Skeletal muscle cell (primary cell): ENCODE results near the gene NUP98.
"Not testable (repeated sequence)": the region's sequence is repeated elsewhere in the genome, so short reads cannot be mapped to it uniquely, and the experiment has no call there.

Experiments
- DNase-seq: peaks from one replicate; pipeline ENCODE4 v3.0.0-alpha.2; 2010; ENCODE audit warnings: low read depth
- H3K4me3 ChIP-seq: 2 replicates; pipeline ENCODE4 v1.5.1; 2011; ENCODE audit warnings: low read depth, mild to moderate bottlenecking, control low read depth, low read length, moderate library complexity

NUP98 gene

DNA sequence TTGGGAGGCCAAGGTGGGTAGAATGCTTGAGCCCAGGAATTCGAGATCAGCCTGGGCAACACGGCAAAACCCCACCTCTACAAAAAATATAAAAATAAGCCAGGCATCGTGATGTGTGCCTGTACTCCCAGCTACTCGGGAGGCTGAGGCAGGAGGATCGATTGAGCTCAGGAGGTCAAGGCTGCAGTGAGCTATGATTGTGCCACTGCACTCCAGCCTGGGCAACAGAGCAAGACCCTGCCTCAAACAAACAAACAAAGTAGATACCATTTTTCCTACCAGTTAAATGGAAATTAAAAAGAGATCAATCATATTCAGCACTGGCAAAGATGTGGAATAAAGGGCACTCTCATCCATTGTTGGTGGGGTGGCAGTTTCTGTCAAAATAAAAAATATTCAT, 140.0 kb downstream of the NUP98 start:
- H3K4me3 ChIP-seq: not testable (repeated sequence)

DNA sequence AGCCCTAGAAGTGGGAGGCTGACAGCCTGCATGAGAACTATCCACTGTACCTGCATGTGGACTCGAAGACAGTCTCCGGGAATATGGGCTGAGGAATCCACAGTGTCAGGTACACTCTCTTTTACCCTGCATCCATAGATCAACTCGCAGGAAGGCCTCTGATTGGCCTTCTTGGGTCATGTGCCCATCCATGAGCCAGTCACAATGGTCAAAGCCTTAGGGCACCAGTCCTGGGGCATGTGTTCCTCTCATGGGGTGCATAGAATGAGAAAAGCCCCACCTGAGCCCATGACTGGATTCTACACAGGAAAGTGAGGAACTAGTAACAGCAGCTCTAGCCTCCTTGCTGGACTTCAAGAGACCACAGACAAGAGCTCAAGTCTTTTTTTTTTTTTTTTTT, 141.8 kb downstream of the NUP98 start:
- H3K4me3 ChIP-seq: no peak overlapping the region
- no peak for DNase-seq

More for the DNA sequence above, 140.0 kb downstream of the NUP98 start:
- not testable (repeated sequence) for DNase-seq

DNA sequence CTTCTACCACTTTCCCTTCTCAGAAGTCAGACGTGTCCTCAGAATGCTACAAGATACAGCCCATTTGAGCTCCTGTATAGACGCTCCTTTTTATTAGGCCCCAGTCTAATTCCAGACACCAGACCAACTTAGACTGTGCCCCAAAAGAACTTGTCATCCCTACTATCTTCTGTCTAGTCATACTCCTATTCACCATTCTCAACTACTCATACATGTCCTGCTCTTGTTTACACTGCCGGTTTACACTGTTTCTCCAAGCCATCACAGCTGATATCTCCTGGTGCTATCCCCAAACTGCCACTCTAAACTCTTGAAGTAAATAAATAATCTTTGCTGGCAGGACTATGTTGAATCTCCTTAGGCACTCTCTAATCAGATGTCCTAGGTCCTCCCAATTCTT, 144.8 kb downstream of the NUP98 start:
- H3K4me3 ChIP-seq, DNase-seq: not testable (repeated sequence)

DNA sequence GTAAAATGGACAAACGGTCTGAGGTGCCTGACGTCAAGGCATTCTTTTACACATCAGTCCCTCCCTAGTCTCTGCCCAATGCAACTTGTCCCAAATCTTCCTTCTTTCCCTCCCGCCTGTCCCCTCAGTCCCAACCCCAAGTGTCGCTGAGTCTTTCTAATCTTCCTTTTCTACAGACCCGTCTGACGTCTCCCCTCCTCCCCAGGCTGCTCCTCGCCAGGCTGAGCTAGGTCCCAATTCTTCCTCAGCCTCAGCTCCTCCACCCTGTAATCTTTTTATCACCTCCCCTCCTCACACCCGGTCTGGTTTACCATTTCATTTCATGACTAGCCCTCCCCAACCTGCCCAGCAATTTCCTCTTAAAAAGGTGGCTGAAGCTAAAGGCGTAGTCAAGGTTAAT, 148.0 kb downstream of the NUP98 start:
- H3K4me3 ChIP-seq: not testable (repeated sequence)

DNA sequence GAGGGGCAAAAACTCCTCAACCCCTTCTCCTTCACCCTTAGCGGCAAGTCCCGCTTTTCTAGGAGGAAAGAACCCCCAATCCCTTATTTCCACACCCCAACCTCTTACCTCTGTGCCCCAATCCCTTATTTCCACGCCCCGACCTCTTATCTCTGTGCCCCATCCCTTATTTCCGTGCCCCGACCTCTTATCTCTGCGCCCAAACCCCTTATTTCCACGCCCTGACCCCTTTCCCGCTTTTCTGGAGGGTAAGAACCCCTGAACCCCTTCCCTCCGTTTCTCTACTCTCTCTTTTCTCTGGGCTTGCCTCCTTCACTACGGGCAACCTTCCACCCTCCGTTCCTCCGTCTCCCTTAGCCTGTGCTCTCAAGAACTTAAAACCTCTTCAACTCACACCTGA, 148.5 kb downstream of the NUP98 start:
- not testable (repeated sequence) for DNase-seq, H3K4me3 ChIP-seq

More for the DNA sequence above, 148.0 kb downstream of the NUP98 start:
- DNase-seq: not testable (repeated sequence)

DNA sequence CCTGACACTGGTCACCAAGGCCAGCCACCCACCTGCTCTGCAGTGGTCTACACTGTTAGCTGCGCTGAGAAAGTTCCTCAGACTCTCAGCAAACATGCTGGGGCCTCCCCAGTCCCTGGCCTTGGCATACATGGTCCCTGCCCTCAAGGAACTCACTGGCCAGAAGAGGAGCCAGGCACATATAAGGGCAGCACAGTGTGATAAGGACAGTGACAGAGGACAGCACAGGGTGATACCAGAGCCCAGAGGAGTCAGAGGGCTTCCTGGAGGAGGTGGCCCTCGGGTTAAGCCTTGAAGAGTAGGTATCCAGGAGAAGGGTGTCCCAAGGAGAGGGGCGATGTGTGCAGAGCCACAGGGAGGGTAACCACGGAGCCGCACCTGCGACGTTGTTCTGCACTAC, 151.8 kb downstream of the NUP98 start:
- H3K4me3 ChIP-seq: no peak overlapping the region
- DNase-seq: no peak

DNA sequence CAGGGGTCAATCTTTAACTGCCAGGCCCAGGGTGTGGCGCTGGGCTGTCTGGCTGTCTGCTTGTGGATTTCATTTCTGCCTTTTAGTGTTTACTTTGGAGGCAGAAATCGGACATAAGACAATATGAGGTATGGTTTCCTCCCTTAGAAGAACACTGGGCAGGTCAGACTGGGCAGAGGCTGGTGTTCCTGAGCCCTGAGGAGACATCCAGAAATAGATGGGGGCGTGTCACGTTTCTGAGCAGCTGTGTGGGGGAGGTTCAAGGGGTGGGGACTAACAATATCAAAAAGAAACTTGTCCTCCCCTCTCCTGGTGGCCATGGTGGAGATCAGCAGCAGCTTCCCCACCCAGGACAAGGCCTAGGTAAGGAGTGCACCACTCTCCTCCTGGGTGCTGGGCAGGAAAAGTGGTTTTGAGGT, 152.5 kb downstream of the NUP98 start, which contains the start of gene ART1:
ART1 (plus strand) TSS at position 312 of the 419 bp plus-strand sequence. CDS start 14,086 bp downstream, outside the sequence.
- no peak within 1 kb of the TSS for H3K4me3 ChIP-seq
- no peak for DNase-seq

DNA sequence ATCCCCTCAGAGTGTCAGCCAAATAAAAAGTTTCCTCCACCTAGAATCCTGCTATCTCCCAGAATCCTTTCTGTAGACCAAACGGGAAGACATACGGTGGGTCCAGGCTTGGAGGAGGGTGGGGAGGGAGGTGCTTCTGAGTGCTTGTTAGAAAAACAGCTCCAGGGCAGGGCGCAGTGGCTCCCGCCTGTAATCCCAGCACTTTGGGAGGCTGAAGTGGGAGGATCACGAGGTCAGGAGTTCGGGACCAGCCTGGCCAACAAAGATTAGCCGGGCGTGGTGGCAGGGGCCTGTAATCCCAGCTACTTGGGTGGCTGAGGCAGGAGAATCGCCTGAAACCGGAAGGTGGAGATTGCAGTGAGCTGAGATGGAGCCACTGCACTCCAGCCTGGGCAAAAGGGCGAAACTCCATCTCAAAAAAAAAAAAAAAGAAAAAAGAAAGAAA, 154.2 kb downstream of the NUP98 start:
- DNase-seq, H3K4me3 ChIP-seq: not testable (repeated sequence)

DNA sequence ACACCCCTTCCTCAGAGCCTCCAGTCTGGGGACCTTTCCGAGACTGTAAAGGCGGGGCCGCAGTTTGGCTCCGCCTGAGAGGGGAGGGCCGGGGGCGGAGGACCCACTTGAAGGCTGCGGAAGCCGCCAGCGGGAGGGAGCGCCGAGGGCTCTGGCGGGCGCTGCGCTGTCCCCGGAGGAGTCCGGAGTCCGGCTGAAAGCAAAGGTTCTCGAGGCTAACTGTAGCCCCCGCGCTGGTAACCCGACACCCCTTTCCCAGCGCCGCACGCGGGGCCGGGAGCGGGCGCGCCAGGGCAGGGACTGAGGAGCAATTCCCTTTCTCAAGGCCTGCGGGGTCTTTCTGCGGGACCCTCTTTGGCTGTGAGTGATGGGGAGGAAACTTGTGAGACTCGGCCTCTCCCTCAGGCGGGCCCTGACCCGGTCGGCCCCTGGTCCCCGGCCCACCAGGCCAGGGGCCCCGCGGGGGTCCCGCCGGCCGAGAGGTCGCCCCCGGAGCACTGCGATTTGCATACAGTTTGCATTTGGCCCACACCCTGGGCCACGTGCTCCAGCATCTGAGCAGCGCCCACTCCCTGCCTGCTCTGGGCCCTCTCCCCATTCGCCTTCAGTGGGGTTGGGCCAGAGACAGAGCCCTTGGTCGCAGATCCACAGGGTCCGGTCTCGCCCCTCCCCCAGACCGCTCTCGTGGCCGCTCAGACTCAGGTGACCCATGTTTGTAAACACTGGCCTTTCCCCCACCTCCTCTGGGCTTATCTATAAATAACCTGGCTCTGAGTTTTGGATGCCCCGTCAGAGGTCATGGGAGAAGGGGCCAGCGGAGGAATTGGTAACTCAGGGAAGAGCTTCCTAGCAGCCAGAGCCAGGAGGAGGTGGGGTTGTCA, 155.0 kb downstream of the NUP98 start:
- peak overlapping the region; percentile 56 for H3K4me3 ChIP-seq
- peak; percentile 43 for DNase-seq

DNA sequence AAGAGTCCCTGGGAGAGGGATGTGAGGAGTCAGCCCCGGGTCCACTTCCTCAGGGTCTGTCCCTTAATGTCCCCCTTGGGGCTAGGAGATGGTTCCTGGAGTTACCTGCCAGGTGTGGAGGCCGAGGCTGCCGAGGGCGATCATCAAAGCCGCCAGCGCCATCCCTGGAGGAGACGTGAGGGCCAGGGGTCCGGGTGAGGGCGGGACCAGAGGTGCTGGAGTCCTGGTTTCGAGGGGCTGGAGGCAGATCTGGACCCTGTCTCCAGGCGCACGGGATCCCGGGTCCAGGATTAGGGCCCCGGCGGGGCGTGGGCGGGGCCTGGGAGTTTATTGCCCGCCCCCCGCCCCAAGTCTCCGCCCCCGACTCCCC, 155.7 kb downstream of the NUP98 start, which contains the start of gene ART5:
ART5 (minus strand) TSS at position 292 of the 370 bp plus-strand sequence; CDS start at position 162, 130 bp downstream.
- H3K4me3 ChIP-seq: peak within 1 kb of the TSS; percentile 56
- DNase-seq: no peak

DNA sequence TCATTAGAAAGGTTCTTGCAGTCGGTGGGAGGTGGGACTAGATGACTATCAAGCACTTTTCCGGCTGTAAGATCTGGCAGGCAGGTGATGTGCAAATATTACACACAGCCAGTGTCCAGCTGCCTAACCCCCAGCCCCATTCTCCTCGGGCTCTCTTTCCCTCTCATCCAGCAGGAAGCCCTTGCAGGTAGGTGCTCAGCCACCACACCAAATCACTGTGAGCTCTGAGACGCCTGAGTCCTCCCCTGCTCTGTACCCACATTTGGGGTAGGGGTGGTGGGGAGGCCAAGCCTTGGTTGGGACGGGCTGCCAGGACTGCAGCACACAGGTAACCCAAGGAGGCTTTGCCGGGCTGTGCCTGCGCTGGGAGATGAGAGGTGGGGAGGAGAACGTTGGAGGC, 156.2 kb downstream of the NUP98 start:
- DNase-seq: no peak
- H3K4me3 ChIP-seq: peak overlapping the region; percentile 56

DNA sequence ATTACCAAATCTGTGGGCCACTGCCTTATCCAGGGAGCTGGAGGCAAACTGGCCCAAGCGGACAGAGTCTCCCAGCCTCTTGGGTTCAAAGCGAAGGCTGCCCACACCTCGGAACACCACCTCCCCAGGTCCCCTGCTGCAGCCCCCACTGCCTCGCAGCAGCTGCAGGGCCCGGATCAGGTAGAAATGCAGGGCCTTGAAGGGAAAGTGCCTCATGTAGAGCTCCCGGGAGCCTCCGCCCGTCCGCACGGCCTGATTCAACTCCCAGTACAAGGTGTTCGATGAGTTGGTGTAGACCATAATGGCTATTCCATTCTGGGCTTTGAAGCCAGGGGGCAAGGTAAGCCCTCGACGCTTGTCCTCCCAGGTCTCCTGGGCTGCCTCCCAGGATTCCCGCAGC, 157.5 kb downstream of the NUP98 start:
- DNase-seq: no peak
- H3K4me3 ChIP-seq: no peak overlapping the region

DNA sequence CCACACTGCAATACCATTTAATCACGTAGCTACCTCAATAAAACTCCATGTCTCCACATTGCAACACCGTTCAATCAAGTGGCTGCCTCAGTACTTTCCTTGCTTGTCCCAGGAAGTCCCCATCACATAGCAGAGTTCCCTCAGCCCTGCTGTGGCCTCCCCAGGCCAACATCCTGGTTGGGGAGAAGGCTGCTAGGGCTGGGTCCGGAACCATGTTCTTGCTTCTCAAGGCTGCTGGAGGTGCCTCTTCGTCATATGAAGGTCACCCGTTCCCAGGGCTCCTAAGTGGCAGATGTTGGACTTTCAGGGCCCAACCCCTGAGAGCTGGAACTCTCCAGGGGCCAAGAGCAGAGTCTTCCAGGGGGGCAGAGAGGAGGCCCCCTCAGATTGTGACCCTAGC, 158.8 kb downstream of the NUP98 start:
- H3K4me3 ChIP-seq: no peak overlapping the region
- no peak for DNase-seq

DNA sequence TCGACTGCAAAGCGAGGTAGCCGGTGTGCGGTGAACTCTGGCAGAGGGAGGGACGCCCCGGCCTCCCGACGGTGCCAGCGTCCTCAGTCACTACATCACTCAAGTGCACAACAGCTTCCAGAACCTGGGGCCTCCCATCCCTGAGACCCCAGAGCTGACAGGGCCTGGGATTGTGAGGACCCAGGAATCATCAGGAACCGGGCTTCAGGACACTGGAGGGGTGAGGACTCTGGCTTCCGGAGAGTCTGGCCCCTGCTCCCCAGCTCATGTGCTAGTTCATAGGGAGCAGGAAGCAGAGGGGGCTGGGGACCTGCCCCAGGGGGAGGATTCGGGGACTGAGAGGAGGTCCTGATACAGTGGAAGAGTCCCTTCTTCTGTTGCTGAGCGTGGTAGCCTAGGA, 160.2 kb downstream of the NUP98 start:
- no peak for DNase-seq
- no peak overlapping the region for H3K4me3 ChIP-seq

DNA sequence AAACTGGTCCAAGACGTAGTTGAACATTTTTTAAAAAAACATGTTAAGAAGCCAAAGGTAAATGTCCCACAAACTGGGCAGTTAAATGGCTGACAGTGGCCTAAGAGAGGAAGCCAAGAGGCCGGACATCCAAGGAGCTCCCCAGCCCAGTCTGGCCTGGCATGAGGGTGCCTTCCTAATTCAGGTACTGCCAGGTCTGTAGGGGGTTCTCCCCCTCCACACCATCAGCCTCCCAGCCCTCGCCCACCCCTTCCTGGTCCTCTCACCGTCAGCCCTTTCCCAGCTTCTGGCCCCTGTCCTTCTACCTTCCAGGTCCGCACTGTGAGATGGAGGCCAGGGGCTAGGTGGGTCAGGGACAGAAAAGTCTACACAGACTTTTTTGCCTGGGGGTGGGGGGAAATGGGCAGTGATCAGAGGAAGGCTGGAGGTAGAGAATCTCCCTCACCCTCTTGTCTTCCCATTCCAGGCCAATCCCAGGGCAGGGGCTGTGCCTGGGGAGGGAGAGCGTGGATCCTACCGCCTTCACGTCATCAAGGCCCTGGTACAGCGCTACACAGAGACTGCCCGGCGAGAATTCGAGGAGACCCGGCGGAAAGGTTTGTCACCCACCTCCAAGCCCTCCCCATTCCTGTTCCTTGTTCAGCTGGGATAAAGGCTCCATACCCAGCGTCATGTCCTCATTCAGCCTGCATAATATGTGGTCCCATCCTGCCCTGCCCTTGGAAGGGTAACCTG, 161.5 kb downstream of the NUP98 start:
- DNase-seq: no peak
- no peak overlapping the region for H3K4me3 ChIP-seq

DNA sequence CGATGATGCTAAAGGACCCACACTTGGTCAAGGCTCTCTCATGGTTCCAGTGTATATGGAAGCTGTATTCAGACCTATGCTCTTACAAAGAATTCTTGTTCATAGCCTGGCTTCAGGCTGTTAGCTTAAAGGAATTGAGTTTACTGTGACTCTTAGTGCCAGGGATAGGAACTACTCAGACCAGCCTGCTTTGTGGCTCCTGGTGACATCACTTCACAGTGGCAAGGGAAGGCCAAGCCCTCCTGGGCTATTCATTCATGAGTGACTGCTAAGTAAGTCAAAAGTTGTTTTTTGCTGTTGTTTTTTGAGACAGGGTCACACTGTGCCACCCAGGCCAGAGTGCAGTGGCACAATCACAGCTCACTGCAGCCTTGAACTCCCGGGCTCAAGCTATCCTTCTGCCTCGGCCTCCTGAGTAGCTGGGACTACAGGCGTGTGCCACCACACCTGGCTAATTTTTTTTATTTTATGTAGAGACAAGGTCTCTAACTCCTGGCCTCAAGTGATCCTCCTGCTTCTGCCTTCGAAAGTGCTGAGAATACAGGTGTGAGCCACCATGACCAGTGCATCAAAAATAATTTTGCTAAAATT, 165.2 kb downstream of the NUP98 start:
- no peak for DNase-seq
- no peak overlapping the region for H3K4me3 ChIP-seq

DNA sequence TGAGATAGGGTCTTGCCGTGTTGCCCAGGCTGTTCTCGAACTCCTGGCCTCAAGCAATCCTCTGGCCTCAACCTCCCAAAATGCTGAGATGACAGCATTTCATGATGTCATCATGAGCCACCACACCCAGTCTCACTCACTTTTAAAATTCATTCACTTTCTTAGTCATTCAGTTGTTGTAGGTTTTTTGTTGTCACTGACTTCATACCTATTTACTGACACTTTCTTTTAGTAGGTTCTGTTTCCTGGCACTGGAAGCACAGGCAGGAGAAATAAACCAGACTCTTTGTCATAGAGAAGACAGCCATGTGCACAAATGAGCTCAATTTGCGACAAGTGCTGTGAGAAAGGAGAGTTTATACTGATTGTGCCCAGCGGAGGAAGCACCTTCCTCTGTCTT, 166.0 kb downstream of the NUP98 start:
- DNase-seq: no peak
- H3K4me3 ChIP-seq: no peak overlapping the region

DNA sequence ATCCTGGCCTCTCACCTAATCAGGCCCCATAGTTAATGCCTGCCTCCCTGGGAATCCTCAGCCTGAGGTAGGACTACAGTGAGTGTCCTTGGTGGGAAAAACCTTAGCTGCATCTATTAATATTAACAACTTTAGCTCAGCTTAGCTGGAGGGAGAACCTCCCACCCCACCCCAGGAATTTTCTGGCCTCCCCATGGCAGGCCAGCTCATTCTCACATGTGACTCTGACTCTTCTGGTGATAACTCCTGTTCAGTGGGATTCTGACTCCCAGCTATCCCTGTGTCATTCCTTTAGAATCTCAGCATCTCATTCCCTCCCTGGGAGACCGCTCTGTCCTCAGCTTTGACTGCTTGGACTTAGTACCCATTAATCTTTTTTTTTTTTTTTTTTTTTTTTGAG, 170.1 kb downstream of the NUP98 start:
- DNase-seq: no peak
- no peak overlapping the region for H3K4me3 ChIP-seq

DNA sequence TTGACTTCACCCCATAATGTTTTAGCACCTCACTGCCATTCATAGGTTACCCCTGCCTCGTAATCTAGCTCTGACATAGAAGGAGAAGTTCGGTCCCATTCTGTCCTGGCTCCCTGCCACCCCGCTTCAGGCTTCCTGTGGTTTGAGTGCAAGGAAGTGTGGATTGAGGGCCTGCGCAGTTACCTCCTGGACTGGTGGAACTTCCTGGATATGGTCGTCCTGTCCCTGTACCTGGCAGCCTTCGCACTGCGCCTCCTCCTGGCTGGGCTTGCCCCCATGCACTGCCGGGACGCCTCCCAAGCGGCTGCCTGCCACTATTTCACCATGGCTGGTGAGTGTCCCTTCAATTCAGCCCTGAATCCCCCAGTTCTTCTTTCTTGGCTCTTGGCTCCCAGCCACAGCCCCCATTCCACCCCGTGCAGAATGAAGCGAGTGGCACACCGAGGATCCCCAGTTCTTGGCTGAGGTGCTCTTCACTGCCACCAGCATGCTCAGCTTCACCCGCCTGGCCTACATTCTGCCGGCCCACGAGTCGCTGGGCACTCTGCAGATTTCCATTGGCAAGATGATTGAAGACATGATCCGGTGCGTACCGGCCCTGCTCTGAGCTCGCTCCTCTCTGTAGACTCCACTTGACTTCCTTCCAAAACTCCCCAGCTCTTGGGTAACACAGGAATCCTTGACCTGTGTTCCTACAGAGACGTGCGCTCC, 170.9 kb downstream of the NUP98 start:
- DNase-seq: no peak
- H3K4me3 ChIP-seq: no peak overlapping the region
